Measurements from ENCODE around the gene LRRC36. TPM values are rescaled to one million over a fixed set of nuclear protein-coding genes. Genes with fewer than 3 reads are reported as not detected.

Gene LRRC36
- total and polyA plus RNA-seq, 2 donors (not counting 3 experiments of a cell fraction or from before 2014, with no cell fraction given), result 0.30 to 2.0 TPM

DNA sequence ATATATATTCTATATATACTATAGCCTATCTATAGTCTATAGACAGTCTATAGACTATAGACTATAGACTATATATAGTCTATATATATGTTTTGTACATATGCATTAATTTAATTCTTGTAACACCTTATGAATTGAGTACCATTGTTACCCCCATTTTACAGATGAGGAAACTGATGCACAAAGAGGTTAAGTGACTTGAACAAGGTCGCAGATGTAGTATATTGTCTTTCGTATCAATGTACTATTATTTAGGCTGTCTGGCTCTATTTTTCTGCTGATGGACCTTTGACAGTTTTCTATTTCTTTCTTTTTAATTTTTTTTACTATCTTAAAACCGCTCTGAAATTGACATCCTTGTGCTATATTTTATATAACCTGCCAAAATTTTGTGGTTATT lies 14.6 kb downstream of the LRRC36 start:
- dilution Hi-C loops (cut with MboI; ENCODE audit: extremely low pct_ligation_motif_present, low sequenced_read_pairs) (no loop called here), intact Hi-C loops (cut with micrococcal nuclease) (no loop called here)
- no peak overlapping the region for H3K4me2 ChIP-seq (ENCODE audit: insufficient read depth, low read length)
- no peaks in the 10 kb centered on the region for H3K9me3 ChIP-seq (replicated peaks; ENCODE audit: control insufficient read depth, insufficient read depth, low read length)
- no peak overlapping the region for H3K9ac ChIP-seq (replicated peaks; ENCODE audit: extremely low read depth, insufficient read depth, low read length)
- no peak for FAIRE-seq
- TF ChIP-seq MYC (IDR thresholded peaks at IDR 0.05; ENCODE audit: low read depth, low read length) (no peak), FOS (IDR thresholded peaks at IDR 0.05; ENCODE audit: borderline replicate concordance, insufficient read depth, low read length) (no peak), EZH2 (IDR thresholded peaks at IDR 0.05; ENCODE audit: borderline replicate concordance, low read depth, low read length, severe bottlenecking) (no peak)
- TF ChIP-seq, protein P1, sequence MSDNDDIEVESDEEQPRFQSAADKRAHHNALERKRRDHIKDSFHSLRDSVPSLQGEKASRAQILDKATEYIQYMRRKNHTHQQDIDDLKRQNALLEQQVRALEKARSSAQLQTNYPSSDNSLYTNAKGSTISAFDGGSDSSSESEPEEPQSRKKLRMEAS (IDR thresholded peaks at IDR 0.05; ENCODE audit: insufficient read depth, insufficient read length), result no peak
- TF ChIP-seq, protein P2, sequence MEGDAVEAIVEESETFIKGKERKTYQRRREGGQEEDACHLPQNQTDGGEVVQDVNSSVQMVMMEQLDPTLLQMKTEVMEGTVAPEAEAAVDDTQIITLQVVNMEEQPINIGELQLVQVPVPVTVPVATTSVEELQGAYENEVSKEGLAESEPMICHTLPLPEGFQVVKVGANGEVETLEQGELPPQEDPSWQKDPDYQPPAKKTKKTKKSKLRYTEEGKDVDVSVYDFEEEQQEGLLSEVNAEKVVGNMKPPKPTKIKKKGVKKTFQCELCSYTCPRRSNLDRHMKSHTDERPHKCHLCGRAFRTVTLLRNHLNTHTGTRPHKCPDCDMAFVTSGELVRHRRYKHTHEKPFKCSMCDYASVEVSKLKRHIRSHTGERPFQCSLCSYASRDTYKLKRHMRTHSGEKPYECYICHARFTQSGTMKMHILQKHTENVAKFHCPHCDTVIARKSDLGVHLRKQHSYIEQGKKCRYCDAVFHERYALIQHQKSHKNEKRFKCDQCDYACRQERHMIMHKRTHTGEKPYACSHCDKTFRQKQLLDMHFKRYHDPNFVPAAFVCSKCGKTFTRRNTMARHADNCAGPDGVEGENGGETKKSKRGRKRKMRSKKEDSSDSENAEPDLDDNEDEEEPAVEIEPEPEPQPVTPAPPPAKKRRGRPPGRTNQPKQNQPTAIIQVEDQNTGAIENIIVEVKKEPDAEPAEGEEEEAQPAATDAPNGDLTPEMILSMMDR (IDR thresholded peaks at IDR 0.05; ENCODE audit: extremely low read depth in 1 of 2, insufficient read depth in 1 of 2, low read depth in 1 of 2, low read length in 2 of 2), result no peak
- ChIA-PET CTCF (no interaction called here), POLR2A (no interaction called here)
- H3K27me3 ChIP-seq (ENCODE audit: control insufficient read depth in 2 of 2, insufficient read depth in 2 of 2, low read length in 2 of 2), result no peaks in the 10 kb centered on the region
- no peaks in the 10 kb centered on the region for H3K9me1 ChIP-seq (replicated peaks; ENCODE audit: control insufficient read depth, extremely low read depth, insufficient read depth, low read length)
- no peaks in the 10 kb centered on the region for H3K36me3 ChIP-seq (ENCODE audit: control insufficient read depth in 2 of 2, extremely low read depth in 1 of 2, insufficient read depth in 2 of 2, low read length in 2 of 2)
- BruUV-seq (replicated peaks), result no TSS peak
- H2AFZ ChIP-seq (ENCODE audit: low read depth, low read length), result no peak overlapping the region
- no peak overlapping the region for H3K4me3 ChIP-seq (replicated peaks in 1 of 3; ENCODE audit: insufficient read depth in 1 of 3, low read depth in 1 of 3, low read length in 3 of 3)
- H4K20me1 ChIP-seq (replicated peaks; ENCODE audit: control insufficient read depth, extremely low read depth, insufficient read depth, low read length), result no peaks in the 10 kb centered on the region
- peaks cover 10% of the 10 kb centered on the region for H3K4me1 ChIP-seq (ENCODE audit: control insufficient read depth, extremely low read depth, insufficient read depth, low read length)
- H3K79me2 ChIP-seq (ENCODE audit: control insufficient read depth, insufficient read depth, low read length), result no peaks in the 10 kb centered on the region
- no peak for DNase-seq (ENCODE audit: low read depth, low spot score)
- H3K27ac ChIP-seq (ENCODE audit: insufficient read depth, low read depth, low read length), result no peak overlapping the region

DNA sequence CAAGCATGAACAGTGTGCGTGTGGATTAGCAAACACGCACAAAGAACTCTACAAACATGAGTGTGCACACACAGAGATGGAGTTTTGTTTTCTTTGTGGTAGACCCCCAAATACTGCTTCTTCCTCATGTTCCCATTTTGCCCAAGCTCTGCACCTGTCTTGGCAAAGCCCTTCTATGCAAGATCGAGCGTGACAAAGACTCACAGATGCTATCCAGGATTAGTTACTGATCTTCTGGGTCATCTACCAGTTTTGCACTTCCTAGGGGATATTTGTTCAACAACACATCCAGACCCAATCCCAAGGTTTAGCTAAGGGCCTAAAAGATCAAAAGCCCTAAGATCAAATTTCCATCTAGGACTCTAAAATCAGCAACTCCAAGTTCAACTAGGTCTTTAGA lies 16.0 kb downstream of the LRRC36 start:
- ChIA-PET POLR2A (no interaction called here), CTCF (no interaction called here)
- DNase-seq (ENCODE audit: low read depth, low spot score) (no peak), FAIRE-seq (no peak)
- Histone ChIP-seq H3K4me3 (replicated peaks in 1 of 3; ENCODE audit: insufficient read depth in 1 of 3, low read depth in 1 of 3, low read length in 3 of 3) (no peak overlapping the region), H2AFZ (ENCODE audit: low read depth, low read length) (no peak overlapping the region), H3K4me1 (ENCODE audit: control insufficient read depth, extremely low read depth, insufficient read depth, low read length) (peaks cover 23% of the 10 kb centered on the region), H4K20me1 (replicated peaks; ENCODE audit: control insufficient read depth, extremely low read depth, insufficient read depth, low read length) (no peaks in the 10 kb centered on the region), H3K9me1 (replicated peaks; ENCODE audit: control insufficient read depth, extremely low read depth, insufficient read depth, low read length) (no peaks in the 10 kb centered on the region), H3K27ac (ENCODE audit: insufficient read depth, low read depth, low read length) (no peak overlapping the region), H3K27me3 (ENCODE audit: control insufficient read depth in 2 of 2, insufficient read depth in 2 of 2, low read length in 2 of 2) (no peaks in the 10 kb centered on the region), H3K9me3 (replicated peaks; ENCODE audit: control insufficient read depth, insufficient read depth, low read length) (no peaks in the 10 kb centered on the region), H3K79me2 (ENCODE audit: control insufficient read depth, insufficient read depth, low read length) (no peaks in the 10 kb centered on the region), H3K4me2 (ENCODE audit: insufficient read depth, low read length) (no peak overlapping the region), H3K36me3 (ENCODE audit: control insufficient read depth in 2 of 2, extremely low read depth in 1 of 2, insufficient read depth in 2 of 2, low read length in 2 of 2) (no peaks in the 10 kb centered on the region), H3K9ac (replicated peaks; ENCODE audit: extremely low read depth, insufficient read depth, low read length) (no peak overlapping the region)
- intact Hi-C loops (cut with micrococcal nuclease), result no loop called here
- dilution Hi-C loops (cut with MboI; ENCODE audit: extremely low pct_ligation_motif_present, low sequenced_read_pairs), result no loop called here
- TF ChIP-seq, protein P1 (IDR thresholded peaks at IDR 0.05; ENCODE audit: insufficient read depth, insufficient read length), result no peak
- no peak for TF ChIP-seq POLR2A (IDR thresholded peaks at IDR 0.05; ENCODE audit: low read depth, low read length)
- TF ChIP-seq FOS (IDR thresholded peaks at IDR 0.05; ENCODE audit: borderline replicate concordance, insufficient read depth, low read length), result no peak
- TF ChIP-seq GATA2 (IDR thresholded peaks at IDR 0.05; ENCODE audit: insufficient read depth, insufficient read length, low read depth, low read length), result no peak
- BruUV-seq (replicated peaks), result no TSS peak
